GM21717 (cell line): Measurements from ENCODE around the gene TMEM8B.
"Not testable (repeated sequence)": the region's sequence is repeated elsewhere in the genome, so short reads cannot be mapped to it uniquely, and the experiment has no call there.

Experiments used
- ATAC-seq: cut with Tn5 transposase; IDR thresholded peaks from one replicate; pipeline ENCODE4 v1.9.1; 2021; ENCODE audit warnings: mild to moderate bottlenecking, moderate library complexity; ENCODE audit not compliant: unreplicated experiment

TMEM8B gene

DNA sequence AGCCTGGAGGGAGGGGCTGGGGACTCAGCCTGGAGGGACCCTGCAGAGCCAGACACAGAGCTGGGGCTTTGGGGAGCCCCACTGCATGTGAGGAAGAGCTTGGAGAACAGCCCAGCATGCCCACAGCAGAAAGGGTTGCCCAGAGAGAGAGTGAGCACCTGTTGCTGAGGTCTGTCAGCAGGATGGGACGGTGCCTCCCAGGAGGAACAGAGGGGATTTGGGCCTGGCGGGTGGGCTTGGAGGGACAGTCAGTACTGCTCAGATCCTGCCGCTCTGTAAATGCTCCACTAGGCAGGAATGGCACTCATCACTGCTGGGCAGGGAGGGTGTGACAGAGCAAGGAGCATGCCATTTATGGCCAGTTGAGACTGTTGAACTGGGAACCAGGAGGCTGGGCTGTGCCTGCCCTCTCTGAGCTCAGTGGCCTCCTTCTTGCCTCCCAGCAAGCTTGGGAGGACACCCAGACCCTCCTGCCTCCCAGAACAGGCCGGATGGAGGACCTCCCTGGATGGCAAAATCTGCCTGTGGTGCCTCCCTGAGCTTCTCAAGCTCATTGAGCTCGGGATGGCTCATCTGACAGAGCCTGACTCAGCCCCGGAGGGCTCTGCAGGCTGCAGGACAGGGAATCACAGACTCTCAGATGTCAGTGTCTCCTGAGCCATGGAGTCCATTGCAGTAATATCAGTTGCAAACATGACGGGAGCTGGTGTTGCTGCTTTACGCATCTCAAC, 76.2 kb downstream of the TMEM8B start:
- ATAC-seq: no peak

DNA sequence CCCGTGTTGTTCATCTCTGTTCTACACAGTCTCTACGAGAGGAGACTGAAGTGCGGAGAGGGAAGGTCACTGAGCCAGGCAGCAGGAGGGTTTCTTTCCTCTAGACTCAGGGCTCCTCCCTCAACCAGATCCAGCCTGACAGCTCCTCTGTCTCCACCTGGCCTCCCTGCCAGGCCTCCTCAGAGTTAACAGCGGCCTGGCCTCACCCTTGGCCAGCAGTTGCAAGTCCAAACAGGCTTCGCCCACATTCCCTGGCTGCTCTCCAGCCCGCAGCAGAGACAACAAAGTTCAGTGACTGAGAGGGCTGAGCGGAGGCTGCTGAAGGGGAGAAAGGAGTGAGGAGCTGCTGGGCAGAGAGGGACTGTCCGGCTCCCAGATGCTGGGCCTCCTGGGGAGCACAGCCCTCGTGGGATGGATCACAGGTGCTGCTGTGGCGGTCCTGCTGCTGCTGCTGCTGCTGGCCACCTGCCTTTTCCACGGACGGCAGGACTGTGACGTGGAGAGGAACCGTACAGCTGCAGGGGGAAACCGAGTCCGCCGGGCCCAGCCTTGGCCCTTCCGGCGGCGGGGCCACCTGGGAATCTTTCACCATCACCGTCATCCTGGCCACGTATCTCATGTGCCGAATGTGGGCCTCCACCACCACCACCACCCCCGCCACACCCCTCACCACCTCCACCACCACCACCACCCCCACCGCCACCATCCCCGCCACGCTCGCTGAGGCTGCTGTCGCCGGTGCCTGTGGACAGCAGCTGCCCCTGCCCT, 77.1 kb downstream of the TMEM8B start, which contains the start of gene HRCT1:
HRCT1 (plus strand) TSS at position 291 of the 768 bp plus-strand sequence; CDS start at position 377, 86 bp downstream.
- ATAC-seq: no peak

- no peak for ATAC-seq
Measured at GRCh38 chr9:35906923-35907699, 78.1 kb downstream of the TMEM8B start.

- no peak for ATAC-seq
Measured at GRCh38 chr9:35907711-35908503, 78.9 kb downstream of the TMEM8B start.

GRCh38 chr9:35908504-35909125, 79.6 kb downstream of the TMEM8B start:
- ATAC-seq: no peak

- ATAC-seq: no peak
Measured at GRCh38 chr9:35909274-35909673, 80.2 kb downstream of the TMEM8B start, which contains the start of gene SPAAR. Gene SPAAR (plus strand): TSS chr9:35909490. CDS start chr9:35910464, 974 bp downstream.

DNA sequence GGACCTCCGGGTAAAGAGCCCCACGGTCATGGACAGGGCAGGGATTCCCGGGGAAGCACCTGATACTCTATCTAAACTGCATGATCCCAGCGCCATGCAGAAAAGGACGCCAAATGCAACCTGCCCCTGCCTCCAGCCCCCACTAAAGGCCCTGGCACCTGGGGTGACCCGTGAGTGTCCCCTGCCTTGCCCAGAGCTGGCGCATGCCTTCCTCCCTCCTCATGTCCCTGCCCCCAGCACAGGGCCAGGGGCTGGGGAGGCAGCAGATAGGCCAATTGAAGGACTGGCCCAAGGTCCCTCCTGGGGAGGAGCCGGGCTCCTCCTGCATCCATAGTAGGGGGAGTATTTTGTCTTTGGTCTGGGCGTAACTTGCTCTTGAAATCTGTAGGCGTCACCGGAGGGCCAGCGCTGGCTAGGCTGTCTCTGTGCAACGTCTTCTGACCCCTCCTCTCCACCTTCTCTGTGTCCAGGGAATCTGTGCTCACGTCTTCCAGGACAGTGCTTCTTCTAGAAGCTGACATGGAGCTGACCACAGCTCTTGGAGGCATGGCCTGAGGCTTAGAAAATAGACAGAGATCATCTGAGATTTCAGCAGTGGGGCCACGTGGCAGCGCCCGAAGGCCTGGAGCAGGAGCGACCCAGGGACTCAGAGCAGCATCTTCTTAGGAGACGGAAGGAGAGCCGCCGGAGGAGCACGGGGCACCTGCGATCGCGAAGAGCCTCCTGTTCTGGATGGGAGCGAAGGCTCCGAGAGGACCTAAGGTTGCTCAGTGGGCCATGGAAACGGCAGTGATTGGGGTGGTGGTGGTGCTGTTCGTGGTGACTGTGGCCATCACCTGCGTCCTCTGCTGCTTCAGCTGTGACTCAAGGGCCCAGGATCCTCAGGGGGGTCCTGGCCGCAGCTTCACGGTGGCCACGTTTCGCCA, 80.9 kb downstream of the TMEM8B start:
- ATAC-seq: no peak

DNA sequence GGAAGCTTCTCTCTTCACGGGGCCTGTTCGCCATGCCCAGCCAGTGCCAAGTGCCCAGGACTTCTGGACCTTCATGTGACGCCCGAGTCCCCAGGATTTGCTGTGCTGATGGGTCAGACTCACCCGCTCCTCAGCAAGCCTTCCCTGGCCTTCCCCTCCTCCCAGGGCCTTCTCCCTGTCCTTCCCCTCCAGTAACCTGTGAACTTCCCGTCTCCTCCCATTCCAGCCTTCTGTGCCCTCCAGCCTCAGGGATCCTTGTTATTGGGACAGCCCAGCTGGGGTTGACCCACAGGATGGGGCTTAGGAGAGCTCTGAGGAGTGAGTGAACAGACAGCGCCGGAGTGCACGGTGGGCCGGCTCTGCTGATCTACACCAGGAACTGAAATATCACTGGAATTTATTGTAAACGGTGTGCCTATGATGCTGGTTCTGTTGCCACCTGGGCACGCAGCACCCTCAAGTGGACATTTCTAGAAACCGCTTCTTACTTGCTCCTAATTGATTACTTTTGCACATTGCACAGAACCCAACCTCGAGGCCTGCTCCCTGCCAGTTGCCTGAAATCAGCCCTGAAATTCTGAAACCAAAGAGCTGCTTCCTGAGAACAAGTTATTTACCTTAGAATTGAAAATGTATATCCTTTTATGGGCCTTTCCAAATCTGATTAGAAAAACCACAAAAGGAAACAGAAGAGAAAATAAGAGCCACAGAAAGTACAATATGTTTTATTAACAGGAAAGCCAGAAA, 81.8 kb downstream of the TMEM8B start:
- no peak for ATAC-seq

DNA sequence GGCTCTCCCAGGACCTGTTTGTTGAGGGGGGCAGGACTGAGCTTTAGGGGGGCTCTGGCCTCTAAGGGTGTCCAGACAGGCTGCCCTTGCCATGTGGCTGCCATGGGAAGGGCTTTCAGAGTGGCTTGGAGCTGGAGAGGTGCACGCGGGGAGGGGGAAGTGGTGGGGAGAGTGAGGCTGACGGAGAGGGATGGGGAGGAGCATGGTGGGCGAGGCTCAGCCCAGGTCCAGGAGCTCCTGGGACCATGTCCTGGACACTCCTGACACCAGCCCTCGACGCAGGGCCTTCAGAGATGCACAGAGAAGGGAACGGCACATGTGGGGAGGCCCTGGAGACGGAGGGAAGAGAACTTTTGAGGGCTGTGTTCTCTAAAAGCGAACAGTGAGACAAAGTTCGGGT, 82.7 kb downstream of the TMEM8B start:
- no peak for ATAC-seq

GRCh38 chr9:35912791-35913400, 83.9 kb downstream of the TMEM8B start:
- no peak for ATAC-seq

- not testable (repeated sequence) for ATAC-seq
Measured at GRCh38 chr9:35913429-35913828, 84.4 kb downstream of the TMEM8B start.

GRCh38 chr9:35914301-35914807, 85.3 kb downstream of the TMEM8B start:
- ATAC-seq: no peak
